ENCODE measurements around the gene NRXN3.

NRXN3 gene

GRCh38 chr14:78782551-78782950 is 612.4 kb downstream of the NRXN3 start:
- Histone ChIP-seq H3K4me1 (ENCODE audit: control insufficient read depth, insufficient read depth, low read length) (0 out of 2 replicates have a peak, but pooled peaks cover 2% of the 10 kb centered on the region), H3K27ac (ENCODE audit: extremely low read depth, low read depth, low read length) (no peak overlapping the region), H3K36me3 (ENCODE audit: control insufficient read depth in 2 of 2, insufficient read depth in 1 of 2, low read length in 2 of 2) (no peaks in the 10 kb centered on the region), H3K9me3 (ENCODE audit: control insufficient read depth, insufficient read depth, low read depth, low read length) (no peaks in the 10 kb centered on the region), H3K4me3 (ENCODE audit: low read depth, low read length) (no peak overlapping the region)
- ChIA-PET CTCF (interaction anchor here (0.6 to 1.2 kb wide), 2 partner anchors 24 to 232 kb away, joined by 3 to 5 read pairs; no protein-coding TSS in a partner anchor), POLR2A (interaction anchor here (0.6 kb wide), 1 partner anchor 978 kb away, joined by 5 read pairs; no protein-coding TSS in a partner anchor)
- no peak for TF ChIP-seq ZNF223 (tag by site-specific recombination; IDR thresholded peaks at IDR 0.05)
- no peak for TF ChIP-seq ZNF561 (tag by site-specific recombination; IDR thresholded peaks at IDR 0.05; ENCODE audit: borderline replicate concordance)
- TF ChIP-seq ZNF132 (tag by site-specific recombination; IDR thresholded peaks at IDR 0.05; ENCODE audit: borderline replicate concordance) = no peak
- TF ChIP-seq ZFP41 (tag by site-specific recombination; IDR thresholded peaks at IDR 0.05; ENCODE audit: borderline replicate concordance) = no peak
- TF ChIP-seq ZNF514 (tag by site-specific recombination; IDR thresholded peaks at IDR 0.05) = no peak
- no peak for TF ChIP-seq ZNF138 (tag by site-specific recombination; IDR thresholded peaks at IDR 0.05; ENCODE audit: borderline replicate concordance)
- no peak for TF ChIP-seq KLF7 (tag by site-specific recombination; IDR thresholded peaks at IDR 0.05; ENCODE audit: borderline replicate concordance)

- H3K4me1 ChIP-seq (ENCODE audit: control insufficient read depth, insufficient read depth, low read length) = 0 out of 2 replicates have a peak, but pooled peaks cover 2% of the 10 kb centered on the region
- no peaks in the 10 kb centered on the region for H3K9me3 ChIP-seq (ENCODE audit: control insufficient read depth, insufficient read depth, low read depth, low read length)
- CTCF ChIA-PET = interaction anchor here (1.3 kb wide), 1 partner anchor 9 kb away, joined by 3 read pairs; no protein-coding TSS in a partner anchor
- POLR2A ChIA-PET = no interaction called here
- no peak for TF ChIP-seq ZSCAN5A (tag by site-specific recombination; IDR thresholded peaks at IDR 0.05)
- no peak for TF ChIP-seq KLF9 (tag by site-specific recombination; IDR thresholded peaks at IDR 0.05; ENCODE audit: low read depth)
- TF ChIP-seq KLF1 (tag by site-specific recombination; IDR thresholded peaks at IDR 0.05) = no peak
- TF ChIP-seq ZNF585B (tag by site-specific recombination; IDR thresholded peaks at IDR 0.05) = no peak
- TF ChIP-seq BCL11B (tag by site-specific recombination; IDR thresholded peaks at IDR 0.05; ENCODE audit: low read depth) = no peak
- no peak for TF ChIP-seq ZBTB44 (tag by site-specific recombination; IDR thresholded peaks at IDR 0.05)
- no peak for TF ChIP-seq ZNF843 (tag by site-specific recombination; IDR thresholded peaks at IDR 0.05)
- TF ChIP-seq ZNF202 (tag by site-specific recombination; IDR thresholded peaks at IDR 0.05; ENCODE audit: borderline replicate concordance) = no peak
- TF ChIP-seq SCRT1 (tag by site-specific recombination; IDR thresholded peaks at IDR 0.05; ENCODE audit: borderline replicate concordance) = no peak
- no peak for TF ChIP-seq ZNF544 (tag by site-specific recombination; IDR thresholded peaks at IDR 0.05)
- no peak for TF ChIP-seq ZNF596 (tag by site-specific recombination; IDR thresholded peaks at IDR 0.05)
- no peak for TF ChIP-seq ZNF768 (tag by site-specific recombination; IDR thresholded peaks at IDR 0.05)
- no peaks in the 10 kb centered on the region for H3K36me3 ChIP-seq (ENCODE audit: control insufficient read depth in 2 of 2, insufficient read depth in 1 of 2, low read length in 2 of 2)
- no peak overlapping the region for H3K27ac ChIP-seq (ENCODE audit: extremely low read depth, low read depth, low read length)
- no peak overlapping the region for H3K4me3 ChIP-seq (ENCODE audit: low read depth, low read length)
Observed at GRCh38 chr14:78785265-78785664, 615.1 kb downstream of the NRXN3 start.
